HG02763 (cell line): Measurements from ENCODE around the gene RPL37A.

Source experiments
- ATAC-seq: cut with Tn5 transposase; IDR thresholded peaks from one replicate; pipeline ENCODE4 v1.9.1; 2021; ENCODE audit warnings: mild to moderate bottlenecking, moderate library complexity; ENCODE audit not compliant: unreplicated experiment

RPL37A gene

DNA sequence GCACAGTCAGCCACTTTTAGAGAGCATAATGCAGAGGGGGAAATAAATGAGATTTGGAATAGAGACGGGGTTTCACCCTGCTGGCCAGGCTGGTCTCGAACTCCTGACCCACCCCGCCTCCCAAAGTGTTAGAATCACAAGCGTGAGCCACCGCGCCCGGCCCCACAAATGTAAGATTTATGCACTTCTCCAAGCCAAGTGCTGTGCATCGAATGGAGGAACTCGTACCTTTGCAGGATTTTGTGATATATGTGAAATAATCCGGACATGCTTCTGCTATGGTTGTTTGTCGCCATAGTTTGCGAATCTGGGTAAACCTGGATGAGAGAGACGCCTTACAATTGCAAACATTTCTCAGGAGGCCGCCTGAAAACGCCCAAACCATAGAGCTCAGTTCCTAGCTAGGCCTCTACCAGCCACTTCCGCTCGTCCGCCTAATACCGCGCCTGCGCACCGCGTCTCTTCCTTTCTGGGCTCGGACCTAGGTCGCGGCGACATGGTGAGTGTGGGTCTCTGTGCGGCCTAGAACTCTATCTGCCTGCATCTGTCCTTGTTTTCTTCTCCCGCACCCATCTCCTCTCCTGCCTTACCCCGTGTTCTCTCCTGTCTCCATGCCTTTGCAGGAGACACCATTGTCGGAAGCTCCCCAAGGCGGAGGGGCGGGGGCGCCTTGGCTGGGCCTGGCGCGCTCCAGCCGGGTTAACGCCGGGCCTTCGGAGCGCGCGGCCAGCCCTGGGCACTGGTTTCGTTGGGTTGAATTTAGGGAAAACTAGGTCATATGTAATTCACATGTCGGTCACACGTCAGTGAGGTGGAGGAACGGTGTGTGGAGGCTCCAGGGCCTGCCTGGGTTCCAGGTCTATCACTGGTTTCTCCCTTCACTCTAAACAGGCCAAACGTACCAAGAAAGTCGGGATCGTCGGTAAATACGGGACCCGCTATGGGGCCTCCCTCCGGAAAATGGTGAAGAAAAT lies at the start of gene RPL37A:
RPL37A (plus strand) TSS at position 466 of the 974 bp plus-strand sequence; CDS start at position 497, 31 bp downstream.
- ATAC-seq = peak; percentile 95

DNA sequence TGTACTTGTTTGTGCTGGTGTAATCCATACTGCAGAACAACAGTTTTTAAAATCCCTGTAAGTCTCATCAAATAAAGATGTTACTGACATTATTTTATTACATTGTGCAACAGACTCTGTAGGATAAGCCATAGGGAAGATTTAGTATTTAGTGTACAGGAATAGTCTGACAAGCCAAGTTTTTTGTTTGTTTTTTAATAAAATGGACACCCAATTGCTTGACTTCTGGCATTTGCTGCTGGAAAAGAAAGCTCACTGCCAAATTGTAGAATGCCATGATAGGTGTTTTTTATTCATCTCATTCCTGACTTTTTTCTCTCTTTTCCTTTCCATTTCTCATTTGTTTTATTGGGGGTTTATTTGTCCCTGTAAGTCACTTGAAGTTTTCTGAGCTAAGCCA lies 48.3 kb upstream of the RPL37A start:
- no peak for ATAC-seq

DNA sequence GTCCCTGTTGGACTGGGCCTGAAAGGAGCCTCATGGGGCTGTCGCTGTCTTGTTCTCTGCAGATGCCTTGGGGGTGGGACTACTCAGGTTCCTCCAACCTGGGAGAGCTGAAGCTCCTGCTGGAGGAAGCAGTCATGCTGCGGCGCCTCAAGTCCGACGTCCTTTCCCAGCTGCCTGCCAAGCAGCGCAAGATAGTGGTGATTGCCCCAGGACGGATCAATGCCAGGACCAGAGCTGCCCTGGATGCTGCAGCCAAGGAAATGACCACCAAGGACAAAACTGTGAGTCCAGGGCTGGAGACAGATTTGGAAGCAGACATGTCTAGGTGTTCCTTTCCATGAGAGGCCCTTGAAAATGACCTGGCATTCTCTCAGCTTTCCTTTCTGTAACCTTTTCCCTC lies 47.9 kb upstream of the RPL37A start:
- ATAC-seq = no peak

DNA sequence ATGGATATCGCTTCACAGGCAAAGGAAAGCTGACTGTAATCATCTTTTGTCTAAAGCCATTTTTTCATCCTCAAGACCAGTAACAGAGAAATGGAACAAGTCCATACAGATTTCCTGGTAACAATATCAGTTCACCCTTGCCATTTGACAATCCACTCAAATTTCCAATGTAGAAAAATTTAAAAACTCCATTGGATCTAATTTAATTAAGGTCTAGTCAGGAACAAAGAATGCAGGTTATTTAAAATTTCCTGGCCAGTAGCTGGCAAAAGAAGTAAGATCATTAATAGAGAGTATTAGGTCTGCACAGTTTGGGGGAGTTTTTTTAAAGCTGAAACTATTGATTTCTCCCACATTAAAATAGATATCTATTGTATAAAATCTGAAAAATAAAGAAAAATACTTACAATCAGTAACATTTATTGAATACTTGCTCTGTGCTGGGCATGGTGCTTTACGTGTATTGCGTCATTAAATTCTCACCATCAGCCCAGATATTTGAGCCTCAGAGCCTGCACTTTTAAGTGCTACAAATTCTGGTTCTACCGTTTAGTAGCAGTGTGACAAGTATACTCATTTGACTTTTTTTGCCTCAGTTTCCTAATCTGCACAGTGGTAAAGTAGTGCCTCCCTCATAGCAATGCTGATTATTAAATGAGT lies 44.6 kb upstream of the RPL37A start:
- no peak for ATAC-seq

- ATAC-seq = no peak
These were observed 35.5 kb upstream of the RPL37A start for GRCh38 chr2:216463148-216463547.

DNA sequence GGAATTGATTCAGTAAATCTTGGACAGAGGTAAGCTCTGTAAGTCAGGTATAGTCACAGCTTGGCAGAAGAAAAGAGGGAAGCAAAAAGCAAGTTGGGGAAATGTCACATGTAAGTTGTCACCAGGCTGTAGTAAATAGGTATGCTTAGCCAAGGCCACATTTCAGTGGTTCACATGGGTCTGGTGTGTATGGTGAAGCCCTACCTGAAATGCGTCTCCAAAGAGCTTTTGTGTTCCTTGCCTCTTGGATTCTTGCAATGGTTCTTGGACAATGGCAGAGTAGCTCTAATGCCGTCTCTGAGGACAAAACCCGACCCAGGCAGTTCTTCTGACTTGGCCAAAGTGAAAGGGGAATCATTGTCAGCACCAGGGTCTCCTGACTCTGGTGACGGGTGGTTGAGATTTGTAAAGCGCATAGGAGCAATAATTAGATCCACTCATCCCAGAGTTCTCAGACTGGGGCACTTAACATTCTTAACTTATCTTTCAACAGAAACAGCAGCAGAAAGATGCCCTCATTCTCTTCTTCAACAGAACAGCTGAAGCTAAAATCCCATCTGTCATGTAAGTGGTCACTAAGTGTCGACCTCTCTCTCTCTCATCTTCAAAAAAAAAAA lies 34.4 kb upstream of the RPL37A start:
- no peak for ATAC-seq

- ATAC-seq = no peak
These were observed 33.0 kb upstream of the RPL37A start for GRCh38 chr2:216465579-216466195.

GRCh38 chr2:216467845-216468244 lies 30.8 kb upstream of the RPL37A start:
- ATAC-seq = no peak

DNA sequence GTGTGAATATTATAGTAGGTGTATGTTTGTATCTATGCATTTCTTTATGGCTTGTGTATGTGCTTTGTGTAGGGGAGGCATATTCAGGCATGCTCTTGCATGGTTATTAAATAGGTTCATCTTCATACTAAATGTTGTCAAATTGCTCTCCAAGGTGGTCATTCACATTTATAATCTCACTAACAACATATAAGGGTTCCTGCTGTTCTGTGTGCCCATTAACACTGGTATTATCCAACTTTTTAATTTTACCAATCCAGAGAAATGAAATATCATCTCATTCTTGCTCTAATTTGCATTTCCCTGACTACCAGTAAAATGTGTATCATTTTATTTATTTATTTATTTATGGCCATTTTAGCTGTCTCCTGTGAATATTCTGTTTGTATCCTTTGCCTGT lies 29.0 kb upstream of the RPL37A start:
- no peak for ATAC-seq

GRCh38 chr2:216473187-216473586 lies 25.5 kb upstream of the RPL37A start:
- no peak for ATAC-seq

- ATAC-seq = peak; percentile 56
These were observed 23.5 kb upstream of the RPL37A start for GRCh38 chr2:216474925-216475670.

- no peak for ATAC-seq
These were observed 22.9 kb upstream of the RPL37A start for GRCh38 chr2:216475767-216476166.

- no peak for ATAC-seq
These were observed 21.2 kb upstream of the RPL37A start for GRCh38 chr2:216477283-216478035.

GRCh38 chr2:216478151-216478550 lies 20.5 kb upstream of the RPL37A start:
- ATAC-seq = no peak

DNA sequence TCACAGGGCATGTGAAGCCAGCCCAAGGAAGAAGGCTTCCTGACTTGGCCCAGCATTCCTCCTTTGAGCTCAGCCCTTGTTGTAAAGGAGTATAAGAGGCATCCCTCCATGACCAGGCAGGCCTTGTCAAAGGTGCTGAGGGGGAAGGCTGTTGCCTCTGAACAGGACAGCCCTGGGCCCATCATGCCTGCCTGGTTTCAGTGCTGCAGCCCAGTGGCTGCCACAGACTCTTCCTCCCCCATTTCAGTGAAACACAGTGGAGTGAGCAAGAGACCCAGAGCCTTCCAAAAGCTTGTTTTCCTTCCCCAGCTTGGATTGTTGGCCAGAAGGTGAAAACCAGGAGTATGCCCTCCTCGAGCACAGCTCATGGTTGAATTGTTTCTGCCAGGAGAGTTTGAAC lies 19.9 kb upstream of the RPL37A start:
- no peak for ATAC-seq

GRCh38 chr2:216480221-216480620 lies 18.4 kb upstream of the RPL37A start:
- no peak for ATAC-seq

- ATAC-seq = no peak
These were observed 16.0 kb upstream of the RPL37A start for GRCh38 chr2:216482640-216483039.

- no peak for ATAC-seq
These were observed 13.4 kb upstream of the RPL37A start for GRCh38 chr2:216485237-216485636.

- ATAC-seq = no peak
These were observed 12.9 kb upstream of the RPL37A start for GRCh38 chr2:216485745-216486144.

- ATAC-seq = no peak
These were observed 12.4 kb upstream of the RPL37A start for GRCh38 chr2:216486271-216486670.
